GM12865 (cell line): ENCODE data around the gene PPIA.
A peak's percentile ranks its signal among the peaks of the same experiment; 100 is the strongest.
"Not testable (repeated sequence)": the region's sequence is repeated elsewhere in the genome, so short reads cannot be mapped to it uniquely, and the experiment has no call there.

Source experiments
- DNase-seq: peaks from one replicate; pipeline ENCODE4 v3.0.0; 2010; ENCODE audit warnings: low read depth
- H3K4me3 ChIP-seq: 2 replicates; pipeline ENCODE4 v1.5.1; 2011; ENCODE audit warnings: mild to moderate bottlenecking, low read depth, low read length, control low read depth
- TF ChIP-seq, protein P1 (sequence below): IDR thresholded peaks from 2 replicates; pipeline ENCODE4 v1.5.1; 2011; ENCODE audit warnings: low read length, control low read depth, low read depth, inconsistent platforms; ENCODE audit not compliant: insufficient read depth; ENCODE audit errors: missing control alignments

PPIA gene

DNA sequence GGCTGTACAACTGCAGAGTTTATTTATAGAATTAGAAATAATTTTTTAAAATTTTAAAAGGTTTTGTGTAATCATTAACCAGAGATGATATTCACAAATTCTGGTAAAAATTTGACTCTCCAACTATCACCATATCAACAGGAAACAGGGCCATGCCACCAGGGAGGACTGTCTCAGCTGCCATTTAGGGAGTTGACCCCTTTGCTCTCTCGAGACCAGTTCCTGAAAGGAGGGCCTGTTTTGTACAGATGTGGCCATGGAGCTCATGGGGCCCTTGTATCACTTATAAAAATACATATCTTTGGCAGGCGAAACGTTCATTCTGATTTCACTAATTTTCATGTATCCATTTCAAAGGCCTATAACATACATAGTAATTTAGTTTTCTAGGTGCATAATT is 31.1 kb downstream of the PPIA start:
- no peak for DNase-seq
- no peak overlapping the region for H3K4me3 ChIP-seq
- TF ChIP-seq, protein P1, sequence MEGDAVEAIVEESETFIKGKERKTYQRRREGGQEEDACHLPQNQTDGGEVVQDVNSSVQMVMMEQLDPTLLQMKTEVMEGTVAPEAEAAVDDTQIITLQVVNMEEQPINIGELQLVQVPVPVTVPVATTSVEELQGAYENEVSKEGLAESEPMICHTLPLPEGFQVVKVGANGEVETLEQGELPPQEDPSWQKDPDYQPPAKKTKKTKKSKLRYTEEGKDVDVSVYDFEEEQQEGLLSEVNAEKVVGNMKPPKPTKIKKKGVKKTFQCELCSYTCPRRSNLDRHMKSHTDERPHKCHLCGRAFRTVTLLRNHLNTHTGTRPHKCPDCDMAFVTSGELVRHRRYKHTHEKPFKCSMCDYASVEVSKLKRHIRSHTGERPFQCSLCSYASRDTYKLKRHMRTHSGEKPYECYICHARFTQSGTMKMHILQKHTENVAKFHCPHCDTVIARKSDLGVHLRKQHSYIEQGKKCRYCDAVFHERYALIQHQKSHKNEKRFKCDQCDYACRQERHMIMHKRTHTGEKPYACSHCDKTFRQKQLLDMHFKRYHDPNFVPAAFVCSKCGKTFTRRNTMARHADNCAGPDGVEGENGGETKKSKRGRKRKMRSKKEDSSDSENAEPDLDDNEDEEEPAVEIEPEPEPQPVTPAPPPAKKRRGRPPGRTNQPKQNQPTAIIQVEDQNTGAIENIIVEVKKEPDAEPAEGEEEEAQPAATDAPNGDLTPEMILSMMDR = no peak

- DNase-seq = no peak
- TF ChIP-seq, protein P1 = no peak
- H3K4me3 ChIP-seq = no peak overlapping the region
Observed at GRCh38 chr7:44838751-44839150, 42.3 kb downstream of the PPIA start.

DNA sequence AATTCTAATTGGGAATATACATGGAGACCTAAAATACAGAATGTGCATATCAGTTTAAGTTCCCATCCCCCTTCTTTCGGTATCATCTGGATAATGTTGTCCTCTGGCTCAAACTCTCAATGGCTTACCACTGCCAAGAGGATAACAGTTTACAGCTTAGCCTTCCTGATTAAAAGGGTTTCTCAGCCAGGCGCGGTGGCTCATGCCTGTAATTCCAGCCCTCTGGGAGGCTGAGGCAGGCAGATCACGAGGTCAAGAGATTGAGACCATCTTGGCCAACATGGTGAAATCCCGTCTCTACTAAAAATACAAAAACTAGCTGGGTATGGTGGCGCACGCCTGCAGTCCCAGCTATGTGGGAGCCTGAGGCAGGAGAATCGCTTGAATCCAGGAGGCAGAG is 46.2 kb downstream of the PPIA start:
- H3K4me3 ChIP-seq = not testable (repeated sequence)

GRCh38 chr7:44843440-44843839 is 47.0 kb downstream of the PPIA start:
- not testable (repeated sequence) for H3K4me3 ChIP-seq, DNase-seq

More for the DNA sequence above, 46.2 kb downstream of the PPIA start:
- not testable (repeated sequence) for DNase-seq

DNA sequence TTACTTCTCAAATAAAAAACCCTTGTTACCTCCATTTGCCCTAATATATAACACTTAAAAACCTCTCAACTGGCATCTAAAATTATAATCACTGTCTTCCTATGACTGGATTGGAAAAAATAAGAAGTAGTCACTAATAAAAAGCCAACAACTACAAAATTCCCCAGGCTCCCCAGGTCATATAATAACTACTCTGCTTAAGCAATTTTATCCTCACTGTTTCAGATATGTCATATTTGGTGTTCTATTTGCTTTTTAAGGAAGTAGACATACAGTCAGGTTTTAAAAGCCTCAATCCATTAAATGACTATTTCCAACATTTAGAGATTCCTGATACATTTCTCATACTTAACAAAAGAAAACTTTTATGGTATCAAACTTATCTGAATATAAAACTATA is 49.0 kb downstream of the PPIA start:
- DNase-seq = no peak
- H3K4me3 ChIP-seq = peak overlapping the region; percentile 82
- TF ChIP-seq, protein P1 = no peak

DNA sequence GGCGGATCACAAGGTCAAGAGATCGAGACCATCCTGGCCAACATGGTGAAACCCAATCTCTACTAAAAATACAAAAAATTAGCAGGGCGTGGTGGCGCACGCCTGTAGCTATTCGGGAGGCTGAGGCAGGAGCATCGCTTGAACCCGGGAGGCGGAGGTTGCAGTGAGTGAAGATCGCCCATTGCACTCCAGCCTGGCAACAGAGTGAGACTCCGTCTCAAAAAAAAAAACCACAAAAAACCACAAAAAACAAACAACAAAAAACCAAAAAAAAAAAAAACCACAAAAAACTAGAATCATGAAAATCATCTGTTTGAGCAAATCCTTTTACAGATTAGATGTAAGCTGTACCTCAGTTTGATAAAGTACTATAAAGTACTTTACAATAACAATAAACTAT is 49.9 kb downstream of the PPIA start:
- DNase-seq = not testable (repeated sequence)
- peak overlapping the region; percentile 82 for H3K4me3 ChIP-seq

- DNase-seq = no peak
- TF ChIP-seq, protein P1 = no peak
- H3K4me3 ChIP-seq = peak overlapping the region; percentile 82
Observed at GRCh38 chr7:44846816-44847508, 50.5 kb downstream of the PPIA start.

GRCh38 chr7:44847509-44847919 is 51.0 kb downstream of the PPIA start:
- H3K4me3 ChIP-seq = peak overlapping the region; percentile 82
- DNase-seq = peak; percentile 92
- TF ChIP-seq, protein P1 = peak; percentile 92
